Ectodermal cell (in vitro differentiated cells): ENCODE data around the gene ABCG8.

Experiments
- H3K27ac ChIP-seq: 2 replicates; pipeline ENCODE4 v1.7.0; 2013; ENCODE audit warnings: mild to moderate bottlenecking, low read depth, low read length; ENCODE audit not compliant: insufficient read depth, poor library complexity, severe bottlenecking
- H3K27me3 ChIP-seq: 2 replicates; pipeline ENCODE4 v1.7.0; 2013; ENCODE audit warnings: mild to moderate bottlenecking, low read length; ENCODE audit not compliant: insufficient read depth, control insufficient read depth, poor library complexity, severe bottlenecking
- H3K36me3 ChIP-seq: one replicate; pipeline ENCODE4 v1.7.0; 2013; ENCODE audit warnings: low read length; ENCODE audit not compliant: control insufficient read depth, insufficient read depth
- H3K4me1 ChIP-seq: one replicate; pipeline ENCODE4 v1.7.0; 2013; ENCODE audit warnings: low read length; ENCODE audit not compliant: control insufficient read depth, insufficient read depth
- H3K4me3 ChIP-seq: 2 replicates; pipeline ENCODE4 v1.7.0; 2013; ENCODE audit warnings: low read depth, low read length, control low read depth; ENCODE audit not compliant: insufficient read depth
- H3K9me3 ChIP-seq: 2 replicates; pipeline ENCODE4 v1.7.0; 2013; ENCODE audit warnings: mild to moderate bottlenecking, low read length, moderate library complexity; ENCODE audit not compliant: control insufficient read depth
- WGBS, 2 experiments: methylation state at CpG; one replicate each; pipeline ENCODE4 v1.1.7; 2013; ENCODE audit warnings: missing lambda C conversion rate in 2 of 2; 5-methylcytosine and 5-hydroxymethylcytosine counted together

Gene ABCG8

GRCh38 chr2:43824951-43825493, 13.7 kb upstream of the ABCG8 start:
- H3K27ac ChIP-seq: no peak overlapping the region
- H3K36me3 ChIP-seq: no peaks in the 10 kb centered on the region
- no peaks in the 10 kb centered on the region for H3K27me3 ChIP-seq
- no peaks in the 10 kb centered on the region for H3K4me1 ChIP-seq
- H3K4me3 ChIP-seq: no peak overlapping the region
- 94 to 96% methylated on average over 11 to 12 of the region's 12 CpGs for WGBS, 2 experiments
- no peaks in the 10 kb centered on the region for H3K9me3 ChIP-seq

DNA sequence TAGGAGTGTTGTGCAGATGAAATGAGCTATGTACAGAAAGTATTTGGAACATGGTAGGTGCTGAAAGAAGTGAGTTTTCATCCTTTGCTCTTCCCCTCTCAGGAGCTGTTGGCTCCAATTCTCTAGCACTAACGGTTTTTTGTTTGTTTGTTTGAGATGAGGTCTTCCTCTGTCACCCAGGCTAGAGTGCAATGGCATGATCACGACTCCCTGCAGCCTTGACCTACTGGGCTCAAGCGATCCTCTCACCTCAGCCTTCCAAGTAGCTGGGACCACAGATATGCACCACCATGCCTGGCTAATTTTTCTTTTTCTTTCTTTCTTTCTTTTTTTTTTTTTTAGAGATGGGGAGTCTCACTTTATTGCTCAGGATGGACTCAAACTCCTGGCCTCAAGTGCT, 12.9 kb upstream of the ABCG8 start:
- Histone ChIP-seq H3K4me3 (no peak overlapping the region), H3K4me1 (no peaks in the 10 kb centered on the region), H3K36me3 (no peaks in the 10 kb centered on the region), H3K9me3 (no peaks in the 10 kb centered on the region), H3K27me3 (peaks cover 5% of the 10 kb centered on the region), H3K27ac (no peak overlapping the region)
- 89 to 94% methylated on average over 3 of the region's 3 CpGs for WGBS, 2 experiments

- H3K9me3 ChIP-seq: no peaks in the 10 kb centered on the region
- H3K4me3 ChIP-seq: no peak overlapping the region
- H3K36me3 ChIP-seq: no peaks in the 10 kb centered on the region
- 92 to 94% methylated on average over 17 of the region's 17 CpGs for WGBS, 2 experiments
- H3K4me1 ChIP-seq: no peaks in the 10 kb centered on the region
- peaks cover 12% of the 10 kb centered on the region for H3K27me3 ChIP-seq
- H3K27ac ChIP-seq: no peak overlapping the region
Observed at GRCh38 chr2:43826305-43827250, 12.2 kb upstream of the ABCG8 start.

GRCh38 chr2:43831543-43832294, 7.1 kb upstream of the ABCG8 start:
- H3K36me3 ChIP-seq: no peaks in the 10 kb centered on the region
- H3K9me3 ChIP-seq: no peaks in the 10 kb centered on the region
- no peak overlapping the region for H3K27ac ChIP-seq
- peaks cover 23% of the 10 kb centered on the region for H3K27me3 ChIP-seq
- peak overlapping the region; percentile 35 for H3K4me3 ChIP-seq
- WGBS, 2 experiments: 20 to 22% methylated on average over 54 of the region's 54 CpGs
- H3K4me1 ChIP-seq: no peaks in the 10 kb centered on the region

- no peak overlapping the region for H3K27ac ChIP-seq
- H3K9me3 ChIP-seq: no peaks in the 10 kb centered on the region
- WGBS, 2 experiments: 66 to 68% methylated on average over 3 of the region's 3 CpGs
- H3K4me1 ChIP-seq: no peaks in the 10 kb centered on the region
- no peaks in the 10 kb centered on the region for H3K36me3 ChIP-seq
- H3K27me3 ChIP-seq: peaks cover 23% of the 10 kb centered on the region
- no peak overlapping the region for H3K4me3 ChIP-seq
Observed at GRCh38 chr2:43832457-43832856, 6.3 kb upstream of the ABCG8 start.

DNA sequence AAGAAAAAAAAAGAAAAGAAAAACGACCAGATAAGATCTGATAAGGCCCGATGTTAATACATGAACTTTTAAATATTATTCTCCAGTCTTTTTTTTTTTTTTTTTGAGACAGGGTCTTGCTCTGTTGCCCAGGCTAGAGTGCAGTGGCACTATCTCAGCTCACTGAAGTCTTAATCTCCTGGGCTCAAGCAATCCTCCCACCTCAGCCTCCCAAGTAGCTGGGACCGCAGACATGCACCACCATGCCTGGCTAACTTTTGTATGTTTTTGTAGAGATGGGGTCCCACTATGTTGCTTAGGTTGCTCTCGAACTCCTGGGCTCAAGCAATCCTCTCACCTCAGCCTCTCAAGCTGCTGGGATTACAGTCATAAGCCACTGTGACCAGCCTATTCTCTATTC, 1.7 kb upstream of the ABCG8 start:
- Histone ChIP-seq H3K4me1 (no peaks in the 10 kb centered on the region), H3K27me3 (peaks cover 6% of the 10 kb centered on the region), H3K9me3 (no peaks in the 10 kb centered on the region), H3K27ac (no peak overlapping the region), H3K4me3 (no peak overlapping the region), H3K36me3 (no peaks in the 10 kb centered on the region)
- WGBS, 2 experiments: 88 to 94% methylated on average over 3 to 4 of the region's 4 CpGs

DNA sequence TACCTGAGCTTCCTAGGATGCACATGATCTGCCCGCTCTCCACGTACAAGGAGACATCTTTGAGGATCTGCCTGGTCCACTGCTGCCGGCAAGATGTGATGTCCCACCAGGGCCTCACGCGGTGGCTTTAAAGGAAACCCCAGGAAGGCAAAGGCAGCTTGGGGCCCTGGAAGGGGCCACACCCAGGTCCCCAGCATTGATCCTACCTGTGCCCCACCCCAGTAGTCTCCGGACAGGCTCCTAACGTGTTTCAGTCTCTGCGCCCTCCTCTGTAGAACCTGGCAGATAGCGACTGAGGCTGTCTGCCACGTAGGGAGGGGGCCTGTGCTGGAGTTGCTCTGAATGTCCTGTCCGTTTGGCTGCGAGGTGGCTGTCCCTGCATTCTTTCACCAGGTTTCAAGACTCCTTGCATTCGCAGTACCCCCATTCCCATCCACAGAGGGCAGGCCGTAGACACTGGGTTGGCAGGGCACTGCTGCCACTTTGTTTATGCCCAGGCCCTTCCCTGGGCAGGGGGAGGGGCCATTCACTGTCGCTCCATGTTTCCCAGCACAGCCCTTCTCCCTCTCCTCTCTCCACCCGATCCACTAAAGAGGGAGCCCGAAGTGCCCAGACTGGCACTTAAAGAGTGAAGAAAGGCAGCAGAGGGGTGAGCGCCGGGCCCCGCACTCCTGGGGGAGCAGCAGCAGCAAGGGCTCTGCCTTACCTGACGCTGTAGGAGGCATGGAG, 776 bp upstream of the ABCG8 start:
- H3K27ac ChIP-seq: no peak overlapping the region
- H3K27me3 ChIP-seq: no peaks in the 10 kb centered on the region
- no peaks in the 10 kb centered on the region for H3K36me3 ChIP-seq
- H3K4me3 ChIP-seq: no peak overlapping the region
- 91 to 92% methylated on average over 21 of the region's 21 CpGs for WGBS, 2 experiments
- no peaks in the 10 kb centered on the region for H3K4me1 ChIP-seq
- H3K9me3 ChIP-seq: no peaks in the 10 kb centered on the region

DNA sequence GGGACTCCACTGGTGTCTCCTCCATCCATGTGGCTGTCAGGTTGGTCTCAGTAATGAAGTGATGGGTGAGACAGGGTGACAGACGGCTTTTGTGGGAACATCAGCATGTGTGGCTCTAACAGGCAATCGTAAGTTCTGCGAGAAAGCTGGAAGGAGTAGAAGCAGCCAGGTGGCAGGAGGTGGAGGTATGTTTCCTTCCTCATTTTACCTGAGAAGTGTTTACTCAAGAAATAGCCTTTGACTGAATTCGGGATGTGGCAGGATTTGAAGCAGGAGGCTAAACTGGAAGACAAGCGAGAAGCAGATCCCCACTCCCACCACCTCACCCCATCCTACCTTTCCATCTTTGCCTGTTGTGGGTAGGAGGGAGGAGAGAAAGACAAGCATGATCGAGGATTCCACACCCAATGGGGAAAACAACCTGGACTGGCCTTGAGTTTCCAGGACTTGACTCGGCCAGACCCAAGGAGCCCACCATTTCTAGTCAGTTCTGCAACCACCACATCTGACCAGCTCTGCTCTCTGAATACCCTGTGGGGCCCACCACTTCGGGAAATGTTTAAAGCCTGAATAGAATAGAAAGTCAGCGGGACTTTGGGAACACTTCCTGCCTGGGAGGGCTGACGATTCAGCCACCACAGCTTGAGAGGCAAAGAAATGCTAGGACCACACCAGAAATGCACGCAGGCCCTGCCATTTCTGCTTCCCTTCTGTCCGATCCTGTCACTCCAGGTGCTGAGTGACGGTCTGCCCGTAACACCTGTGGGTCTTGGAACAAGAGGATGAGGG, 1.2 kb downstream of the ABCG8 start:
- Histone ChIP-seq H3K36me3 (no peaks in the 10 kb centered on the region), H3K9me3 (no peaks in the 10 kb centered on the region), H3K4me3 (no peak overlapping the region), H3K27me3 (no peaks in the 10 kb centered on the region), H3K4me1 (no peaks in the 10 kb centered on the region), H3K27ac (no peak overlapping the region)
- 74 to 82% methylated on average over 12 to 13 of the region's 14 CpGs for WGBS, 2 experiments

- WGBS, 2 experiments: 91 to 93% methylated on average over 5 of the region's 5 CpGs
- no peaks in the 10 kb centered on the region for H3K36me3 ChIP-seq
- no peaks in the 10 kb centered on the region for H3K9me3 ChIP-seq
- no peaks in the 10 kb centered on the region for H3K4me1 ChIP-seq
- H3K27ac ChIP-seq: no peak overlapping the region
- H3K27me3 ChIP-seq: no peaks in the 10 kb centered on the region
- no peak overlapping the region for H3K4me3 ChIP-seq
Observed at GRCh38 chr2:43840965-43841364, 2.2 kb downstream of the ABCG8 start.
